Loucy (cell line): ENCODE measurements around the gene NOC2L.
A peak's percentile ranks its signal among the peaks of the same experiment; 100 is the strongest.

Source experiments
- H2AFZ ChIP-seq: fragments of 200-600 bp; sonication (generic); 2 replicates; pipeline ENCODE4 v1.6.0; 2016; ENCODE audit warnings: antibody characterized with exemption, mild to moderate bottlenecking, low read length, moderate library complexity
- H3F3A ChIP-seq: fragments of 200-600 bp; 2 replicates; pipeline ENCODE4 v1.6.0; 2016; ENCODE audit warnings: antibody characterized with exemption, low read depth, mild to moderate bottlenecking
- H3K27me3 ChIP-seq: fragments of 200-600 bp; sonication (generic); 2 replicates; pipeline ENCODE4 v1.6.1; 2014; ENCODE audit warnings: low read length, mild to moderate bottlenecking; ENCODE audit not compliant: insufficient read depth, poor library complexity, severe bottlenecking
- H3K36me3 ChIP-seq: fragments of 200-600 bp; sonication (generic); 2 replicates; pipeline ENCODE4 v1.6.1; 2016; ENCODE audit warnings: low read length; ENCODE audit not compliant: insufficient read depth
- H3K4me1 ChIP-seq: fragments of 200-600 bp; sonication (generic); 2 replicates; pipeline ENCODE4 v1.5.1; 2014; ENCODE audit warnings: low read length, mild to moderate bottlenecking; ENCODE audit not compliant: insufficient read depth, poor library complexity, severe bottlenecking
- H3K4me2 ChIP-seq: fragments of 200-600 bp; sonication (generic); 2 replicates; pipeline ENCODE4 v1.6.0; 2014; ENCODE audit warnings: antibody characterized with exemption, low read length, low read depth, mild to moderate bottlenecking; ENCODE audit not compliant: poor library complexity, severe bottlenecking
- H3K4me3 ChIP-seq: fragments of 200-600 bp; sonication (generic); 2 replicates; pipeline ENCODE4 v1.5.1; 2014; ENCODE audit warnings: low read length, mild to moderate bottlenecking, mixed read lengths; ENCODE audit not compliant: poor library complexity, severe bottlenecking
- H3K79me2 ChIP-seq: fragments of 200-600 bp; sonication (generic); 2 replicates; pipeline ENCODE4 v1.6.1; 2014; ENCODE audit warnings: low read length; ENCODE audit not compliant: insufficient read depth
- H3K9ac ChIP-seq: fragments of 200-600 bp; sonication (generic); 2 replicates; pipeline ENCODE4 v1.6.0; 2014; ENCODE audit warnings: mild to moderate bottlenecking, low read depth, low read length, moderate library complexity; ENCODE audit not compliant: poor library complexity, severe bottlenecking
- H3K9me2 ChIP-seq: fragments of 200-600 bp; sonication (generic); replicated peaks from 2 replicates; pipeline ENCODE4 v1.6.1; 2016; ENCODE audit warnings: low read depth, low read length, mixed read lengths
- H3K9me3 ChIP-seq: fragments of 200-600 bp; sonication (generic); 2 replicates; pipeline ENCODE4 v1.6.1; 2014; ENCODE audit warnings: mild to moderate bottlenecking, antibody characterized with exemption, low read length, low read depth; ENCODE audit not compliant: insufficient read depth
- H4K20me1 ChIP-seq: fragments of 200-600 bp; sonication (generic); 2 replicates; pipeline ENCODE4 v1.6.0; 2014; ENCODE audit warnings: antibody characterized with exemption, low read length, mild to moderate bottlenecking; ENCODE audit not compliant: insufficient read depth, poor library complexity, severe bottlenecking
- EZH2phosphoT487 ChIP-seq: fragments of 200-600 bp; IDR thresholded peaks from 2 replicates; pipeline ENCODE4 v1.6.1; 2018; ENCODE audit warnings: antibody characterized with exemption, mild to moderate bottlenecking, moderate library complexity, borderline replicate concordance
- TF ChIP-seq, protein P1 (sequence below): fragments of 200-600 bp; sonication (generic); conservative IDR thresholded peaks from 2 replicates; pipeline ENCODE4 v1.5.1; 2014; ENCODE audit warnings: mild to moderate bottlenecking, antibody characterized with exemption, low read length

Gene NOC2L

DNA sequence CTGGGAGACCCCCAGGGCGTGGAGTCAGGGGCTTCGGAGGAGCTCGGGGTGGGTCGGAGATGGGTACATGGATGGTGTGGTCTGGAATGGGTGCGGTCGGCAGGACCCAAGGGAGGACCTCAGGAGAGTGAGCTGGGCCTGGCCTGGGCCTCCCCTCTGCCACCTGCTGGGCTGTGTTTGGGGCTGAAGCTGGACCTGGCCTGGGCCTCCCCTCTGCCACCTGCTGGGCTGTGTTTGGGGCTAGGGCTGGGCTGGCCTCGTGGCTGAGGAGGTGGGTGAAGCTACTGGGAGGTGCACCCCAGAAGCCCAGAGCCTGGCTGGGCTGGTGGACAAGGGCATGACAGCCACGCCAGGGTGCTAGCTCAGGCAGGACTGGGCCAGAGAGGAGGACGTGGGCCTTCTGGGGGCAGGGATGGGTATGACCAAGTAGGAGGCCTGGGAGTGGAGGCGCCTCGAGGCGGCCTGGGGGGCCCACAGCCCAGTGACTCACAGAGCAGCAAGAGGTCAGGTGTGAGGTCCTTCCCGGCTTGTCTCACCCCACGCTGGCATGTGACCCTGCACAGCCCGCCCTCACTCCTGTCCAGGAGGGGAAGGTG, 20.9 kb downstream of the NOC2L start:
- H4K20me1 ChIP-seq, result no peaks in the 10 kb centered on the region
- TF ChIP-seq, protein P1, sequence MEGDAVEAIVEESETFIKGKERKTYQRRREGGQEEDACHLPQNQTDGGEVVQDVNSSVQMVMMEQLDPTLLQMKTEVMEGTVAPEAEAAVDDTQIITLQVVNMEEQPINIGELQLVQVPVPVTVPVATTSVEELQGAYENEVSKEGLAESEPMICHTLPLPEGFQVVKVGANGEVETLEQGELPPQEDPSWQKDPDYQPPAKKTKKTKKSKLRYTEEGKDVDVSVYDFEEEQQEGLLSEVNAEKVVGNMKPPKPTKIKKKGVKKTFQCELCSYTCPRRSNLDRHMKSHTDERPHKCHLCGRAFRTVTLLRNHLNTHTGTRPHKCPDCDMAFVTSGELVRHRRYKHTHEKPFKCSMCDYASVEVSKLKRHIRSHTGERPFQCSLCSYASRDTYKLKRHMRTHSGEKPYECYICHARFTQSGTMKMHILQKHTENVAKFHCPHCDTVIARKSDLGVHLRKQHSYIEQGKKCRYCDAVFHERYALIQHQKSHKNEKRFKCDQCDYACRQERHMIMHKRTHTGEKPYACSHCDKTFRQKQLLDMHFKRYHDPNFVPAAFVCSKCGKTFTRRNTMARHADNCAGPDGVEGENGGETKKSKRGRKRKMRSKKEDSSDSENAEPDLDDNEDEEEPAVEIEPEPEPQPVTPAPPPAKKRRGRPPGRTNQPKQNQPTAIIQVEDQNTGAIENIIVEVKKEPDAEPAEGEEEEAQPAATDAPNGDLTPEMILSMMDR, result peak; percentile 71
- TF ChIP-seq EZH2phosphoT487, result no peak
- no peak overlapping the region for H3K4me3 ChIP-seq
- H3F3A ChIP-seq, result no peaks in the 10 kb centered on the region
- H3K27me3 ChIP-seq, result peaks cover 15% of the 10 kb centered on the region
- no peaks in the 10 kb centered on the region for H3K79me2 ChIP-seq
- no peaks in the 10 kb centered on the region for H3K9me2 ChIP-seq
- no peak overlapping the region for H2AFZ ChIP-seq
- H3K36me3 ChIP-seq, result no peaks in the 10 kb centered on the region
- no peak overlapping the region for H3K9ac ChIP-seq
- peaks cover 23% of the 10 kb centered on the region for H3K4me1 ChIP-seq
- H3K9me3 ChIP-seq, result no peaks in the 10 kb centered on the region
- no peak overlapping the region for H3K4me2 ChIP-seq

DNA sequence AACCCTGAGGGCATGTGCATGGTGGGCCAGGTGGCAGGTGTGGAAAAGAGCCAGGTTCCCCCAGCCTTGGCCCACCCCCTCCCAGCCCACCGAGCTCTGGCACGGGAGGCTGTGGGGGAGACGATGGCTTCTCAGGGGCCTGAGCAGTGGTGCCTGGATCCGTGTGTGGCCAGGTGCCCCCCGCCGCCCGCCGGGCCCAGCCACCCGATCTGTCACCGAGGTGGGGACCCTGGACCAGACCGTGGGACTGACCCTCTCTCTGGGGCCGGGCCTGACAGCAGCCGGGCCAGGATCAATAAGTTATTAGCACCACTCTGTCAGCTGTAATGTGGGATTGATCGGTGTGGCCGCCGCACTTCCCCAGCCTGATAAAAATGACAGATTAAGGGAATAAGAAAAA, 21.5 kb downstream of the NOC2L start:
- TF ChIP-seq, protein P1, result no peak
- TF ChIP-seq EZH2phosphoT487, result no peak
- H3K4me1 ChIP-seq, result peaks cover 25% of the 10 kb centered on the region
- H2AFZ ChIP-seq, result no peak overlapping the region
- H3K79me2 ChIP-seq, result no peaks in the 10 kb centered on the region
- no peak overlapping the region for H3K9ac ChIP-seq
- H4K20me1 ChIP-seq, result no peaks in the 10 kb centered on the region
- peaks cover 15% of the 10 kb centered on the region for H3K27me3 ChIP-seq
- H3K36me3 ChIP-seq, result no peaks in the 10 kb centered on the region
- H3K9me3 ChIP-seq, result no peaks in the 10 kb centered on the region
- H3K9me2 ChIP-seq, result no peaks in the 10 kb centered on the region
- H3F3A ChIP-seq, result no peaks in the 10 kb centered on the region
- no peak overlapping the region for H3K4me2 ChIP-seq
- no peak overlapping the region for H3K4me3 ChIP-seq

DNA sequence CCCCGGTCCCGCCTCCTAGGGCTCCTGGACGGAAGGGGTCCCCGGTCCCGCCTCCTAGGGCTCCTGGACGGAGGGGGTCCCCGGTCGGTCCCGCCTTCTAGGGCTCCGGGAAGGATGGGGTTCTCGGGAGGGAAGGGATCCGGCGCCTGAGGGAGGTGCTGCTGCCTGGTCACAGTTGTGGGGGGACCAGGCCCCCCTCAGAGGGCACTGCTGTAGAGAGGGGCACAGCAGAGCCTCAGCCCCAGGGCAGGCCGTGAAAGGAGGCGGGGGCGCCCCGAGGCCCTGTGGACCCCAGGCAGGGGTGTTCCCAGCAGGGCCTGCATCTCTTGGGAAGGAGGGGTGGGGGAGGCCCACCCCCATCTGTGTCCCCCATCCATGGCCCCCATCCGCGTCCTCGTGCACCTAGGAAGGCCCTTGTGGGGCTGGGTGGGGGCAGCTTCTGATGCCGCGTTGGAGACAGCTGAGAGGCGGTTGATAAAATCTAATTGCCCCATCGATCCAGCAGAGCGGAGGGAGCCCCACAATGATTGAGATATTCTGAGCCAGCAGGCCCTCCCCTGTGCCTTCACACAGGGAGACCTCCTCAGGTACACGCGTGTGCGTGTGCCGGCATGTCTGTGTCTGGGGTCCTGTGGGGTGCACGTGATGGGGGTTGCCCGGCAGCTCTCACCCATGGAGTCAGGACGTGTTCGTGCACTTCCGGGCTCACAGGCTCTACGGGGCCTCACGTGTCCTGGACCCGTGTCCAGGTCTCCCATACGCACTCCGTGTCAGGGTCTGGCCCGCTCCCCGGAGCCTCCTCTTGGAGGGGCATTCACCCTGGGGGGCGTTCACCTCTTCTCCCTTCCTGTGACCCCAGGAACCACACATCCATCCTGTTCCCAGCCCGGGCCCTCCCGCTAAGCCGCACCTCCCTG, 22.4 kb downstream of the NOC2L start:
- H4K20me1 ChIP-seq, result no peaks in the 10 kb centered on the region

More for the DNA sequence above, 22.4 kb downstream of the NOC2L start:
- no peaks in the 10 kb centered on the region for H3K9me2 ChIP-seq
- H3K4me1 ChIP-seq, result peaks cover 34% of the 10 kb centered on the region
- H3K4me3 ChIP-seq, result no peak overlapping the region
- H3K79me2 ChIP-seq, result no peaks in the 10 kb centered on the region
- H3K27me3 ChIP-seq, result peaks cover 14% of the 10 kb centered on the region
- no peak overlapping the region for H3K9ac ChIP-seq
- no peak overlapping the region for H2AFZ ChIP-seq
- no peaks in the 10 kb centered on the region for H3F3A ChIP-seq
- no peaks in the 10 kb centered on the region for H3K9me3 ChIP-seq
- H3K4me2 ChIP-seq, result no peak overlapping the region
- no peaks in the 10 kb centered on the region for H3K36me3 ChIP-seq
- TF ChIP-seq EZH2phosphoT487, result no peak
